Activated CD8-positive, alpha-beta T cell treated with anti-CD3 and anti-CD28 coated beads for 36 hours (primary cell): ENCODE measurements around the gene ZNF608. TPM values are rescaled to one million over a fixed set of nuclear protein-coding genes. Genes with fewer than 3 reads are reported as not detected.

Source experiments
- ATAC-seq: fragments of 200-7000 bp; cut with Tn5 transposase; one replicate; pipeline ENCODE4 v1.10.0; 2021; ENCODE audit warnings: mild to moderate bottlenecking, moderate library complexity
- CTCF ChIA-PET: fragments of 350-600 bp; sonication (Branson Sonifier 250); formaldehyde crosslinking; loops from one replicate; lab custom pipeline; 2021; ENCODE audit warnings: antibody characterized with exemption; lab: Charles Lee
- POLR2A ChIA-PET: fragments of 350-600 bp; sonication (Branson Sonifier 250); formaldehyde crosslinking; loops from one replicate; lab custom pipeline; 2021; ENCODE audit warnings: antibody characterized with exemption; lab: Charles Lee
- DNase-seq: peaks from one replicate; pipeline ENCODE4 v3.0.0-alpha.2; 2020
- H3K27ac Mint-ChIP-seq: one replicate; pipeline ENCODE4 v1.8.0; 2021; ENCODE audit warnings: mild to moderate bottlenecking, mixed read lengths
- H3K27me3 Mint-ChIP-seq: one replicate; pipeline ENCODE4 v1.8.0; 2021; ENCODE audit warnings: mixed read lengths
- H3K36me3 Mint-ChIP-seq: one replicate; pipeline ENCODE4 v1.8.0; 2021; ENCODE audit warnings: low read depth, mixed read lengths
- H3K4me1 Mint-ChIP-seq: one replicate; pipeline ENCODE4 v1.8.0; 2021; ENCODE audit warnings: low read depth, mixed read lengths
- H3K4me3 Mint-ChIP-seq: one replicate; pipeline ENCODE4 v1.8.0; 2021; ENCODE audit warnings: mild to moderate bottlenecking, moderate library complexity, mixed read lengths
- H3K9me3 Mint-ChIP-seq: one replicate; pipeline ENCODE4 v1.8.0; 2021; ENCODE audit warnings: mixed read lengths
- CTCF ChIP-seq: fragments of 200-600 bp; IDR thresholded peaks from one replicate; pipeline ENCODE4 v1.8.0; 2022; ENCODE audit warnings: antibody characterized with exemption, mild to moderate bottlenecking
- intact Hi-C: fragments of 100-400 bp; cut with micrococcal nuclease; formaldehyde crosslinking; loops from one replicate; pipeline ENCODE4 v1.10.0; 2022
- total RNA-seq, 2 experiments: library from RNA; stranded (reverse); gene quantifications; one replicate each; pipeline ENCODE4 v1.2.3, GENCODE V29; 2021

The ZNF608 gene
- total RNA-seq, 2 experiments from 2014 or later, result not detected

GRCh38 chr5:124698770-124699169 lies 47.7 kb downstream of the ZNF608 start:
- Mint-ChIP-seq H3K27me3 (peaks cover 3% of the 10 kb centered on the region), H3K9me3 (peaks cover 3% of the 10 kb centered on the region), H3K36me3 (no peaks in the 10 kb centered on the region), H3K27ac (no peak overlapping the region), H3K4me3 (no peak overlapping the region), H3K4me1 (no peaks in the 10 kb centered on the region)
- ATAC-seq (no peak), DNase-seq (no peak)
- ChIA-PET CTCF (no interaction called here), POLR2A (no interaction called here)
- intact Hi-C loops, result no loop called here
- TF ChIP-seq CTCF, result no peak

- ATAC-seq (no peak), DNase-seq (no peak)
- H3K4me1 Mint-ChIP-seq, result no peaks in the 10 kb centered on the region
- TF ChIP-seq CTCF, result no peak
- H3K9me3 Mint-ChIP-seq, result peaks cover 3% of the 10 kb centered on the region
- ChIA-PET POLR2A (no interaction called here), CTCF (no interaction called here)
- H3K4me3 Mint-ChIP-seq, result no peak overlapping the region
- no peak overlapping the region for H3K27ac Mint-ChIP-seq
- intact Hi-C loops, result no loop called here
- peaks cover 3% of the 10 kb centered on the region for H3K27me3 Mint-ChIP-seq
- no peaks in the 10 kb centered on the region for H3K36me3 Mint-ChIP-seq
These were observed 48.4 kb downstream of the ZNF608 start for GRCh38 chr5:124697933-124698591.

GRCh38 chr5:124697501-124697900 lies 48.9 kb downstream of the ZNF608 start:
- no peak overlapping the region for H3K27ac Mint-ChIP-seq
- H3K27me3 Mint-ChIP-seq, result peaks cover 3% of the 10 kb centered on the region
- ChIA-PET CTCF (no interaction called here), POLR2A (interaction anchor here (0.6 kb wide), 1 partner anchor 585 kb away, joined by 3 read pairs; no protein-coding TSS in a partner anchor)
- no peaks in the 10 kb centered on the region for H3K36me3 Mint-ChIP-seq
- no peak overlapping the region for H3K4me3 Mint-ChIP-seq
- ATAC-seq (no peak), DNase-seq (no peak)
- H3K9me3 Mint-ChIP-seq, result peaks cover 3% of the 10 kb centered on the region
- intact Hi-C loops, result no loop called here
- no peaks in the 10 kb centered on the region for H3K4me1 Mint-ChIP-seq
- no peak for TF ChIP-seq CTCF

- Mint-ChIP-seq H3K27ac (no peak overlapping the region), H3K36me3 (no peaks in the 10 kb centered on the region), H3K27me3 (peaks cover 3% of the 10 kb centered on the region), H3K4me1 (no peaks in the 10 kb centered on the region), H3K4me3 (no peak overlapping the region), H3K9me3 (peaks cover 3% of the 10 kb centered on the region)
- TF ChIP-seq CTCF, result no peak
- intact Hi-C loops, result no loop called here
- ATAC-seq, result no peak
- ChIA-PET POLR2A (interaction anchor here (0.6 kb wide), 1 partner anchor 585 kb away, joined by 3 read pairs; no protein-coding TSS in a partner anchor), CTCF (no interaction called here)
- DNase-seq, result no peak
These were observed 49.5 kb downstream of the ZNF608 start for GRCh38 chr5:124696898-124697297.
